Stimulated activated CD8-positive, alpha-beta memory T cell treated with anti-CD3 and anti-CD28 coated beads, Interleukin-4, amount 100 ng/mL, for 1 hour (primary cell): ENCODE data around the gene SSBP3.
"Not testable (repeated sequence)": the region's sequence is repeated elsewhere in the genome, so short reads cannot be mapped to it uniquely, and the experiment has no call there.

ENCODE experiments used
- DNase-seq, 2 donors: peaks; one replicate each; pipeline ENCODE4 v3.0.0-alpha.2; 2020; ENCODE audit warnings: low read depth in 2 of 2, low spot score in 1 of 2

The SSBP3 gene

GRCh38 chr1:54394104-54394503 is 12.1 kb downstream of the SSBP3 start:
- no peak for DNase-seq

GRCh38 chr1:54392401-54392800 is 13.8 kb downstream of the SSBP3 start:
- no peak for DNase-seq

- DNase-seq: no peak
Measured at GRCh38 chr1:54391450-54392209, 14.6 kb downstream of the SSBP3 start.

- no peak for DNase-seq
Measured at GRCh38 chr1:54390655-54391054, 15.5 kb downstream of the SSBP3 start.

- not testable (repeated sequence) for DNase-seq
Measured at GRCh38 chr1:54389608-54390007, 16.6 kb downstream of the SSBP3 start.

- DNase-seq: no peak
Measured at GRCh38 chr1:54387419-54387818, 18.8 kb downstream of the SSBP3 start.

GRCh38 chr1:54385727-54386022 is 20.5 kb downstream of the SSBP3 start:
- DNase-seq: no peak

GRCh38 chr1:54384918-54385726 is 21.1 kb downstream of the SSBP3 start:
- no peak for DNase-seq

- no peak for DNase-seq
Measured at GRCh38 chr1:54384471-54384870, 21.7 kb downstream of the SSBP3 start.

- no peak for DNase-seq
Measured at GRCh38 chr1:54381524-54381923, 24.7 kb downstream of the SSBP3 start.

GRCh38 chr1:54380290-54380882 is 25.8 kb downstream of the SSBP3 start:
- DNase-seq: no peak

GRCh38 chr1:54379555-54380289 is 26.5 kb downstream of the SSBP3 start:
- DNase-seq: no peak

- DNase-seq: no peak
Measured at GRCh38 chr1:54378874-54379554, 27.2 kb downstream of the SSBP3 start.

GRCh38 chr1:54378157-54378873 is 27.9 kb downstream of the SSBP3 start:
- no peak for DNase-seq

- no peak for DNase-seq
Measured at GRCh38 chr1:54377040-54377691, 29.0 kb downstream of the SSBP3 start.

GRCh38 chr1:54376430-54377039 is 29.7 kb downstream of the SSBP3 start:
- no peak for DNase-seq

- DNase-seq: no peak
Measured at GRCh38 chr1:54375712-54376429, 30.3 kb downstream of the SSBP3 start.

- DNase-seq: no peak
Measured at GRCh38 chr1:54375298-54375697, 30.9 kb downstream of the SSBP3 start.

- DNase-seq: no peak
Measured at GRCh38 chr1:54374766-54375165, 31.4 kb downstream of the SSBP3 start.
